HG02938 (cell line): Measurements from ENCODE around the gene CEP104.

Experiments used
- ATAC-seq: cut with Tn5 transposase; IDR thresholded peaks from one replicate; pipeline ENCODE4 v1.9.1; 2021; ENCODE audit warnings: mild to moderate bottlenecking, moderate library complexity; ENCODE audit not compliant: unreplicated experiment

The CEP104 gene

GRCh38 chr1:3856923-3857790 lies at the start of gene CEP104, which contains the start of gene DFFB:
TSS of gene CEP104 (minus strand) at chr1:3857211. CDS start at chr1:3852407, 4,804 bp downstream.
TSS of gene DFFB (plus strand) at chr1:3857476. CDS start at chr1:3857604, 128 bp downstream.
- ATAC-seq = peak; percentile 94

GRCh38 chr1:3906672-3907020 lies 49.6 kb upstream of the CEP104 start:
- ATAC-seq = no peak

GRCh38 chr1:3905953-3906671 lies 49.1 kb upstream of the CEP104 start:
- no peak for ATAC-seq

GRCh38 chr1:3905266-3905952 lies 48.4 kb upstream of the CEP104 start:
- ATAC-seq = no peak

GRCh38 chr1:3904843-3905185 lies 47.8 kb upstream of the CEP104 start:
- no peak for ATAC-seq

- no peak for ATAC-seq
Observed at GRCh38 chr1:3904006-3904842, 47.2 kb upstream of the CEP104 start.

- ATAC-seq = no peak
Observed at GRCh38 chr1:3903141-3904005, 46.4 kb upstream of the CEP104 start.

GRCh38 chr1:3902571-3903091 lies 45.6 kb upstream of the CEP104 start:
- ATAC-seq = no peak

- no peak for ATAC-seq
Observed at GRCh38 chr1:3902111-3902511, 45.1 kb upstream of the CEP104 start.

- peak; percentile 49 for ATAC-seq
Observed at GRCh38 chr1:3900969-3901529, 44.0 kb upstream of the CEP104 start.

- peak; percentile 72 for ATAC-seq
Observed at GRCh38 chr1:3900150-3900968, 43.3 kb upstream of the CEP104 start, which contains the start of gene C1orf174. TSS of gene C1orf174 (minus strand) at chr1:3900272. CDS start at chr1:3900186, 86 bp downstream.

- no peak for ATAC-seq
Observed at GRCh38 chr1:3899754-3900149, 42.7 kb upstream of the CEP104 start.

- no peak for ATAC-seq
Observed at GRCh38 chr1:3898994-3899753, 42.2 kb upstream of the CEP104 start.

- no peak for ATAC-seq
Observed at GRCh38 chr1:3898475-3898735, 41.4 kb upstream of the CEP104 start.

- no peak for ATAC-seq
Observed at GRCh38 chr1:3896396-3897000, 39.5 kb upstream of the CEP104 start.

- ATAC-seq = no peak
Observed at GRCh38 chr1:3895951-3896325, 38.9 kb upstream of the CEP104 start.

- no peak for ATAC-seq
Observed at GRCh38 chr1:3895279-3895950, 38.4 kb upstream of the CEP104 start.
